Peyer's patch (tissue), 4 donors: Measurements from ENCODE around the gene ITGB5. TPM values are rescaled to one million over a fixed set of nuclear protein-coding genes. Genes with fewer than 3 reads are reported as not detected.

ENCODE experiments used
- DNase-seq, 3 donors: peaks; one replicate each; pipeline ENCODE4 v3.0.0-alpha.2; 2017 to 2019
- H3K27ac ChIP-seq, 4 donors: fragments of 200-600 bp; sonication (generic); one replicate each; pipeline ENCODE4 v1.5.1; 2016 to 2019
- H3K27me3 ChIP-seq, 2 donors: fragments of 200-600 bp; sonication (generic); one replicate each; pipeline ENCODE4 v1.5.1; 2019
- H3K36me3 ChIP-seq, 3 donors: fragments of 200-600 bp; sonication (generic); one replicate each; pipeline ENCODE4 v1.5.1; 2016 to 2019
- H3K4me1 ChIP-seq, 4 donors: fragments of 200-600 bp; sonication (generic); one replicate each; pipeline ENCODE4 v1.5.1; 2016 to 2019
- H3K4me3 ChIP-seq, 4 donors: fragments of 200-600 bp; sonication (generic); 1 replicate in 3 of 4; 2 replicates in 1 of 4; pipeline ENCODE4 v1.5.1; 2016 to 2019; ENCODE audit warnings: mild to moderate bottlenecking in 1 of 4
- H3K9me3 ChIP-seq, 4 donors: fragments of 200-600 bp; sonication (generic); one replicate each; pipeline ENCODE4 v1.5.1; 2016 to 2019; ENCODE audit warnings: mild to moderate bottlenecking in 1 of 4
- CTCF ChIP-seq, 6 experiments: fragments of 450-650 bp in 4 of 6; fragments of 200-600 bp in 2 of 6; sonication (generic) in 1 of 6; IDR thresholded peaks; one replicate each; pipeline ENCODE4 v1.5.1; 2017 to 2019; ENCODE audit warnings: antibody characterized with exemption in 6 of 6, mild to moderate bottlenecking in 3 of 6, moderate library complexity in 1 of 6
- POLR2A ChIP-seq, 2 donors: fragments of 450-650 bp; IDR thresholded peaks; one replicate each; pipeline ENCODE4 v1.5.1; 2017; ENCODE audit warnings: antibody characterized with exemption in 2 of 2, mild to moderate bottlenecking in 2 of 2, moderate library complexity in 2 of 2
- total RNA-seq, 4 donors: library from RNA; depleted of rRNA; stranded (reverse); fragments of >200 nt; gene quantifications; one replicate each; pipeline ENCODE4 v1.1.0, GENCODE V29; 2016

The ITGB5 gene
- total RNA-seq, 4 donors from 2014 or later = 79.5 to 143 (median 132) TPM

GRCh38 chr3:124777762-124778470 is 109.2 kb downstream of the ITGB5 start:
- Histone ChIP-seq H3K9me3 (no peaks in the 10 kb centered on the region), H3K36me3 (peaks cover 0 to 11% (median 0%) of the 10 kb centered on the region in 3 donors), H3K4me1 (peaks cover 0 to 26% (median 0%) of the 10 kb centered on the region in 4 donors), H3K27ac (no peak overlapping the region), H3K4me3 (no peak overlapping the region), H3K27me3 (no peaks in the 10 kb centered on the region)
- no peak for DNase-seq
- TF ChIP-seq CTCF (IDR thresholded peaks at IDR 0.05) = no peak
- TF ChIP-seq POLR2A (IDR thresholded peaks at IDR 0.05) = no peak

- H3K27me3 ChIP-seq = no peaks in the 10 kb centered on the region
- H3K4me1 ChIP-seq = peaks cover 0 to 33% (median 0%) of the 10 kb centered on the region in 4 donors
- peaks cover 0 to 11% (median 0%) of the 10 kb centered on the region in 3 donors for H3K36me3 ChIP-seq
- H3K27ac ChIP-seq = no peak overlapping the region
- DNase-seq = no peak
- H3K4me3 ChIP-seq = no peak overlapping the region
- no peak for TF ChIP-seq CTCF (IDR thresholded peaks at IDR 0.05)
- TF ChIP-seq POLR2A (IDR thresholded peaks at IDR 0.05) = no peak
- H3K9me3 ChIP-seq = no peaks in the 10 kb centered on the region
These were observed 110.3 kb downstream of the ITGB5 start for GRCh38 chr3:124776856-124777255.

GRCh38 chr3:124775877-124776276 is 111.3 kb downstream of the ITGB5 start:
- DNase-seq = no peak
- no peak overlapping the region for H3K27ac ChIP-seq
- no peak overlapping the region for H3K4me3 ChIP-seq

GRCh38 chr3:124774841-124775402 is 112.2 kb downstream of the ITGB5 start:
- H3K4me1 ChIP-seq = peaks cover 0 to 28% (median 0%) of the 10 kb centered on the region in 4 donors
- H3K4me3 ChIP-seq = no peak overlapping the region
- no peaks in the 10 kb centered on the region for H3K27me3 ChIP-seq
- TF ChIP-seq POLR2A (IDR thresholded peaks at IDR 0.05) (no peak), CTCF (IDR thresholded peaks at IDR 0.05) (no peak)
- no peak for DNase-seq
- H3K9me3 ChIP-seq = no peaks in the 10 kb centered on the region
- H3K27ac ChIP-seq = no peak overlapping the region
- H3K36me3 ChIP-seq = peaks cover 0 to 11% (median 0%) of the 10 kb centered on the region in 3 donors

More at GRCh38 chr3:124775877-124776276, 111.3 kb downstream of the ITGB5 start:
- Histone ChIP-seq H3K27me3 (no peaks in the 10 kb centered on the region), H3K4me1 (peaks cover 0 to 30% (median 0%) of the 10 kb centered on the region in 4 donors), H3K36me3 (peaks cover 0 to 11% (median 0%) of the 10 kb centered on the region in 3 donors), H3K9me3 (no peaks in the 10 kb centered on the region)
- TF ChIP-seq POLR2A (IDR thresholded peaks at IDR 0.05) (no peak), CTCF (IDR thresholded peaks at IDR 0.05) (no peak)

- Histone ChIP-seq H3K27me3 (no peaks in the 10 kb centered on the region), H3K4me3 (no peak overlapping the region), H3K9me3 (no peaks in the 10 kb centered on the region), H3K4me1 (peaks cover 0 to 22% (median 0%) of the 10 kb centered on the region in 4 donors), H3K27ac (no peak overlapping the region), H3K36me3 (peaks cover 0 to 14% (median 0%) of the 10 kb centered on the region in 3 donors)
- TF ChIP-seq CTCF (IDR thresholded peaks at IDR 0.05) (no peak), POLR2A (IDR thresholded peaks at IDR 0.05) (no peak)
- no peak for DNase-seq
These were observed 112.8 kb downstream of the ITGB5 start for GRCh38 chr3:124774327-124774718.
